GM23338 (cell line): Measurements from ENCODE around the gene ACHE.

Experiments
- CREB1 ChIP-seq: fragments of 250-450 bp; sonication (Bioruptor Pico); IDR thresholded peaks from 2 replicates; pipeline ENCODE4 v1.5.0; 2020; ENCODE audit warnings: low read depth, mild to moderate bottlenecking, moderate library complexity
- EZH2 ChIP-seq: fragments of 200-600 bp; sonication (generic); IDR thresholded peaks from one replicate; pipeline ENCODE4 v1.8.0; 2017; ENCODE audit warnings: antibody characterized with exemption, mild to moderate bottlenecking, low read depth; ENCODE audit not compliant: unreplicated experiment
- EZH2phosphoT487 ChIP-seq: fragments of 200-600 bp; sonication (generic); IDR thresholded peaks from one replicate; pipeline ENCODE4 v1.8.1; 2018; ENCODE audit warnings: antibody characterized with exemption; ENCODE audit not compliant: unreplicated experiment
- JUNB ChIP-seq: IDR thresholded peaks from one replicate; pipeline ENCODE4 v1.6.1; 2016; ENCODE audit warnings: antibody characterized with exemption; ENCODE audit not compliant: unreplicated experiment
- NANOG ChIP-seq: IDR thresholded peaks from 2 replicates; pipeline ENCODE4 v1.6.1; 2016; ENCODE audit warnings: antibody characterized with exemption, borderline replicate concordance
- POLR2AphosphoS5 ChIP-seq: IDR thresholded peaks from 2 replicates; pipeline ENCODE4 v1.6.1; 2016; ENCODE audit warnings: antibody characterized with exemption, low read depth
- REST ChIP-seq: IDR thresholded peaks from one replicate; pipeline ENCODE4 v1.6.1; 2018; ENCODE audit warnings: antibody characterized with exemption; ENCODE audit not compliant: unreplicated experiment
- STAT1 ChIP-seq: IDR thresholded peaks from one replicate; pipeline ENCODE4 v1.6.1; 2016; ENCODE audit warnings: antibody characterized with exemption; ENCODE audit not compliant: unreplicated experiment
- ZNF114 ChIP-seq: fragments of 250-450 bp; sonication (Bioruptor Pico); IDR thresholded peaks from 2 replicates; pipeline ENCODE4 v1.5.0; 2020; ENCODE audit warnings: mild to moderate bottlenecking, moderate library complexity
- TF ChIP-seq, protein P1 (sequence below): fragments of 250-450 bp; sonication (Bioruptor Pico); IDR thresholded peaks from 2 replicates; pipeline ENCODE4 v1.5.0; 2020; ENCODE audit warnings: mild to moderate bottlenecking, moderate library complexity
- TF ChIP-seq, protein P2 (sequence below), 2 experiments: fragments of 200-600 bp in 1 of 2; sonication (generic) in 1 of 2; conservative IDR thresholded peaks; 2 replicates each; pipeline versions ENCODE4 v1.5.1 to v1.6.1; 2016 to 2017; ENCODE audit warnings: antibody characterized with exemption in 2 of 2, low read depth in 2 of 2, mild to moderate bottlenecking in 2 of 2, moderate library complexity in 1 of 2
- TF ChIP-seq, protein P3 (sequence below): IDR thresholded peaks from 2 replicates; pipeline ENCODE4 v1.6.1; 2016; ENCODE audit warnings: antibody characterized with exemption

DNA sequence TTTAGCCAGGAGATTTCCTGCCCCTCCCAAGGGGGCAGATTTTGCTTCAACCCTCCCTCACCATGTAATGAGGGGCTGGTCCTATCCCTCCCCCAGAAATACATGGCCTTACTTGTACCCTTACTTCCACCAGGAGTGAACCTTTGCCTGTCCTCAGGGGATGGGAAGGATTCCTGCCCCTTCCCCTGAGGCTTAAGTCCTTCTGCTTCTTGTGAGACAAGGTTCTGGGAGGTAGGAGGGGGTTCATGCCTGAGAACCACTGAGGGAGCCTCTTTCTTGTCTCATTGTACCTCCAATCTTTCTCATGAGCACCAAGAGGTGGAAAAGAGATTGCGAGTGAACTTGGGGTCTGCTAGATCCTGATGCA lies 34.1 kb upstream of the ACHE start:
- TF ChIP-seq, protein P1, sequence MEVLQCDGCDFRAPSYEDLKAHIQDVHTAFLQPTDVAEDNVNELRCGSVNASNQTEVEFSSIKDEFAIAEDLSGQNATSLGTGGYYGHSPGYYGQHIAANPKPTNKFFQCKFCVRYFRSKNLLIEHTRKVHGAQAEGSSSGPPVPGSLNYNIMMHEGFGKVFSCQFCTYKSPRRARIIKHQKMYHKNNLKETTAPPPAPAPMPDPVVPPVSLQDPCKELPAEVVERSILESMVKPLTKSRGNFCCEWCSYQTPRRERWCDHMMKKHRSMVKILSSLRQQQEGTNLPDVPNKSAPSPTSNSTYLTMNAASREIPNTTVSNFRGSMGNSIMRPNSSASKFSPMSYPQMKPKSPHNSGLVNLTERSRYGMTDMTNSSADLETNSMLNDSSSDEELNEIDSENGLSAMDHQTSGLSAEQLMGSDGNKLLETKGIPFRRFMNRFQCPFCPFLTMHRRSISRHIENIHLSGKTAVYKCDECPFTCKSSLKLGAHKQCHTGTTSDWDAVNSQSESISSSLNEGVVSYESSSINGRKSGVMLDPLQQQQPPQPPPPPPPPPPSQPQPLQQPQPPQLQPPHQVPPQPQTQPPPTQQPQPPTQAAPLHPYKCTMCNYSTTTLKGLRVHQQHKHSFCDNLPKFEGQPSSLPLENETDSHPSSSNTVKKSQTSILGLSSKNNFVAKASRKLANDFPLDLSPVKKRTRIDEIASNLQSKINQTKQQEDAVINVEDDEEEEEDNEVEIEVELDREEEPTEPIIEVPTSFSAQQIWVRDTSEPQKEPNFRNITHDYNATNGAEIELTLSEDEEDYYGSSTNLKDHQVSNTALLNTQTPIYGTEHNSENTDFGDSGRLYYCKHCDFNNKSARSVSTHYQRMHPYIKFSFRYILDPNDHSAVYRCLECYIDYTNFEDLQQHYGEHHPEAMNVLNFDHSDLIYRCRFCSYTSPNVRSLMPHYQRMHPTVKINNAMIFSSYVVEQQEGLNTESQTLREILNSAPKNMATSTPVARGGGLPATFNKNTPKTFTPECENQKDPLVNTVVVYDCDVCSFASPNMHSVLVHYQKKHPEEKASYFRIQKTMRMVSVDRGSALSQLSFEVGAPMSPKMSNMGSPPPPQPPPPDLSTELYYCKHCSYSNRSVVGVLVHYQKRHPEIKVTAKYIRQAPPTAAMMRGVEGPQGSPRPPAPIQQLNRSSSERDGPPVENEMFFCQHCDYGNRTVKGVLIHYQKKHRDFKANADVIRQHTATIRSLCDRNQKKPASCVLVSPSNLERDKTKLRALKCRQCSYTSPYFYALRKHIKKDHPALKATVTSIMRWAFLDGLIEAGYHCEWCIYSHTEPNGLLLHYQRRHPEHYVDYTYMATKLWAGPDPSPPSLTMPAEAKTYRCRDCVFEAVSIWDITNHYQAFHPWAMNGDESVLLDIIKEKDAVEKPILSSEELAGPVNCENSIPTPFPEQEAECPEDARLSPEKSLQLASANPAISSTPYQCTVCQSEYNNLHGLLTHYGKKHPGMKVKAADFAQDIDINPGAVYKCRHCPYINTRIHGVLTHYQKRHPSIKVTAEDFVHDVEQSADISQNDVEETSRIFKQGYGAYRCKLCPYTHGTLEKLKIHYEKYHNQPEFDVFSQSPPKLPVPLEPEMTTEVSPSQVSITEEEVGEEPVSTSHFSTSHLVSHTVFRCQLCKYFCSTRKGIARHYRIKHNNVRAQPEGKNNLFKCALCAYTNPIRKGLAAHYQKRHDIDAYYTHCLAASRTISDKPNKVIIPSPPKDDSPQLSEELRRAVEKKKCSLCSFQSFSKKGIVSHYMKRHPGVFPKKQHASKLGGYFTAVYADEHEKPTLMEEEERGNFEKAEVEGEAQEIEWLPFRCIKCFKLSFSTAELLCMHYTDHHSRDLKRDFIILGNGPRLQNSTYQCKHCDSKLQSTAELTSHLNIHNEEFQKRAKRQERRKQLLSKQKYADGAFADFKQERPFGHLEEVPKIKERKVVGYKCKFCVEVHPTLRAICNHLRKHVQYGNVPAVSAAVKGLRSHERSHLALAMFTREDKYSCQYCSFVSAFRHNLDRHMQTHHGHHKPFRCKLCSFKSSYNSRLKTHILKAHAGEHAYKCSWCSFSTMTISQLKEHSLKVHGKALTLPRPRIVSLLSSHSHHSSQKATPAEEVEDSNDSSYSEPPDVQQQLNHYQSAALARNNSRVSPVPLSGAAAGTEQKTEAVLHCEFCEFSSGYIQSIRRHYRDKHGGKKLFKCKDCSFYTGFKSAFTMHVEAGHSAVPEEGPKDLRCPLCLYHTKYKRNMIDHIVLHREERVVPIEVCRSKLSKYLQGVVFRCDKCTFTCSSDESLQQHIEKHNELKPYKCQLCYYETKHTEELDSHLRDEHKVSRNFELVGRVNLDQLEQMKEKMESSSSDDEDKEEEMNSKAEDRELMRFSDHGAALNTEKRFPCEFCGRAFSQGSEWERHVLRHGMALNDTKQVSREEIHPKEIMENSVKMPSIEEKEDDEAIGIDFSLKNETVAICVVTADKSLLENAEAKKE (CRISPR knock-in tag), result no peak
- TF ChIP-seq, protein P2, sequence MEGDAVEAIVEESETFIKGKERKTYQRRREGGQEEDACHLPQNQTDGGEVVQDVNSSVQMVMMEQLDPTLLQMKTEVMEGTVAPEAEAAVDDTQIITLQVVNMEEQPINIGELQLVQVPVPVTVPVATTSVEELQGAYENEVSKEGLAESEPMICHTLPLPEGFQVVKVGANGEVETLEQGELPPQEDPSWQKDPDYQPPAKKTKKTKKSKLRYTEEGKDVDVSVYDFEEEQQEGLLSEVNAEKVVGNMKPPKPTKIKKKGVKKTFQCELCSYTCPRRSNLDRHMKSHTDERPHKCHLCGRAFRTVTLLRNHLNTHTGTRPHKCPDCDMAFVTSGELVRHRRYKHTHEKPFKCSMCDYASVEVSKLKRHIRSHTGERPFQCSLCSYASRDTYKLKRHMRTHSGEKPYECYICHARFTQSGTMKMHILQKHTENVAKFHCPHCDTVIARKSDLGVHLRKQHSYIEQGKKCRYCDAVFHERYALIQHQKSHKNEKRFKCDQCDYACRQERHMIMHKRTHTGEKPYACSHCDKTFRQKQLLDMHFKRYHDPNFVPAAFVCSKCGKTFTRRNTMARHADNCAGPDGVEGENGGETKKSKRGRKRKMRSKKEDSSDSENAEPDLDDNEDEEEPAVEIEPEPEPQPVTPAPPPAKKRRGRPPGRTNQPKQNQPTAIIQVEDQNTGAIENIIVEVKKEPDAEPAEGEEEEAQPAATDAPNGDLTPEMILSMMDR (conservative IDR thresholded peaks at IDR 0.05; ENCODE audit: low read depth in 2 of 2), result no peak
- no peak for TF ChIP-seq EZH2
- no peak for TF ChIP-seq EZH2phosphoT487
- no peak for TF ChIP-seq POLR2AphosphoS5
- TF ChIP-seq CREB1 (CRISPR knock-in tag), result no peak
- TF ChIP-seq, protein P3, sequence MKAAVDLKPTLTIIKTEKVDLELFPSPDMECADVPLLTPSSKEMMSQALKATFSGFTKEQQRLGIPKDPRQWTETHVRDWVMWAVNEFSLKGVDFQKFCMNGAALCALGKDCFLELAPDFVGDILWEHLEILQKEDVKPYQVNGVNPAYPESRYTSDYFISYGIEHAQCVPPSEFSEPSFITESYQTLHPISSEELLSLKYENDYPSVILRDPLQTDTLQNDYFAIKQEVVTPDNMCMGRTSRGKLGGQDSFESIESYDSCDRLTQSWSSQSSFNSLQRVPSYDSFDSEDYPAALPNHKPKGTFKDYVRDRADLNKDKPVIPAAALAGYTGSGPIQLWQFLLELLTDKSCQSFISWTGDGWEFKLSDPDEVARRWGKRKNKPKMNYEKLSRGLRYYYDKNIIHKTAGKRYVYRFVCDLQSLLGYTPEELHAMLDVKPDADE, result no peak
- no peak for TF ChIP-seq REST
- no peak for TF ChIP-seq ZNF114 (CRISPR knock-in tag)
- TF ChIP-seq NANOG, result no peak
- no peak for TF ChIP-seq STAT1
- TF ChIP-seq JUNB, result no peak
